Bronchial epithelial cell (primary cell): ENCODE data around the gene SCYGR7. TPM values are rescaled to one million over a fixed set of nuclear protein-coding genes. Genes with fewer than 3 reads are reported as not detected.
"Not testable (repeated sequence)": the region's sequence is repeated elsewhere in the genome, so short reads cannot be mapped to it uniquely, and the experiment has no call there.

Experiments
- DNase-seq: peaks from one replicate; pipeline ENCODE4 v3.0.0-alpha.2; 2010; ENCODE audit warnings: low read depth
- FAIRE-seq: peaks from 2 replicates; lab custom pipeline; 2011; peaks lifted over from hg19 to GRCh38; lab: Jason Lieb, UNC
- H3K27me3 ChIP-seq: 2 replicates; pipeline ENCODE4 v1.5.1; 2011; ENCODE audit warnings: low read length; ENCODE audit not compliant: control insufficient read depth, insufficient read depth
- H3K36me3 ChIP-seq: 2 replicates; pipeline ENCODE4 v1.5.1; 2011; ENCODE audit warnings: low read length; ENCODE audit not compliant: control insufficient read depth, insufficient read depth
- H3K4me3 ChIP-seq: 2 replicates; pipeline ENCODE4 v1.5.1; 2011; ENCODE audit warnings: mild to moderate bottlenecking, low read depth, low read length, control low read depth
- CTCF ChIP-seq: IDR thresholded peaks from 2 replicates; pipeline ENCODE4 v1.5.1; 2011; ENCODE audit warnings: mild to moderate bottlenecking, moderate library complexity, low read length, control low read depth, inconsistent platforms; ENCODE audit not compliant: insufficient read depth, severe bottlenecking
- total RNA-seq: library from RNA; depleted of rRNA; stranded (reverse); fragments of >200 nt; gene quantifications from 2 replicates; pipeline ENCODE4 v1.2.1, GENCODE V29; 2014

The SCYGR7 gene
- total RNA-seq, 1 donor from 2014 or later = not detected

- FAIRE-seq (no peak), DNase-seq (no peak)
- Histone ChIP-seq H3K36me3 (no peaks in the 10 kb centered on the region), H3K4me3 (no peak overlapping the region), H3K27me3 (no peaks in the 10 kb centered on the region)
- no peak for TF ChIP-seq CTCF
Observed at GRCh38 chr2:227713291-227713690, 14.8 kb upstream of the SCYGR7 start.

- FAIRE-seq (no peak), DNase-seq (no peak)
- Histone ChIP-seq H3K27me3 (no peaks in the 10 kb centered on the region), H3K4me3 (no peak overlapping the region), H3K36me3 (no peaks in the 10 kb centered on the region)
- TF ChIP-seq CTCF = no peak
Observed at GRCh38 chr2:227716501-227716900, 11.6 kb upstream of the SCYGR7 start.

DNA sequence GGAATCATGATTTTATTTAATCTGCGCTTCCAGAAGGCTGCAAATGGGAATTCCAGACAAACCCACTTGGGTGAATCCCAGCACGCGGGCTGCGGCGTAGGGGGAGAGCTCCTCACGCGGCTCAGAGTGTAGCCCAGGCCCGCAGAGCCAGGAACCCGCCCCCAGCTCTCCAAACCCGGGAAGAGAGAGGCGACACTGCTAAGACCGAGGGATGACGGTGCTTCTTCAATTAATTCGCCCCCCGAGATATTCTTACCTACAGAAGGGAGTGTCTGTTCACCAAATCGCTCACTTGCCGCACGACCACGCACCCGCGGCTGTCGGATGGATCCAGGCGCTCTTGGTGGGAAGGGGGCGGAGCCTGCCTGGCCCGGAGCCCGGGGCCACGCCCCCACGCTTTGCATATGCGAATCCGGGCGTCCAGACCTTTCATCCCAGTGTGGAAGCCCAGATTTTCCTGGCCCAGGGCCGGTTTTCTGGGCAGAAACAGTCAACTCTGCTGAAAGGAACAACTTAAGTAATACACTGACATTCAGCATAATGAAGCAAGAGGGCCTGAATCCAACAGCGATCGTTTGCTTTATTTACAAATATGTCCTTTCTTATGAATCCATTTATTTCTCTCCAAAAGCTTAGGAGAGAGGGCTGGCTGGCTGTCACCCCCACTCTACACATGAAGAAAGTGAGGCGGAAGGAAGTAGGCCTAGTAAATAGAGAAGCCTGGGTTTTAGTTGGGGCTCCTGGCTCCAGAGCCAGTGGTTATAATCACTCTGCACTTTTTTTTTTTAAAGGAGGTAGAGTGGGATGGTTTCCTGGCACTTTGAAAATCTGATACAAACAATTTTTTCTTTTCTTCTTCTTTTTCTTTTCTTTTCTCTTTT is 10.2 kb upstream of the SCYGR7 start, which contains the start of gene SLC19A3:
Gene SLC19A3, minus strand, starts transcription at position 342 of the 881 bp plus-strand sequence. CDS start 15,710 bp downstream, outside the sequence.
- H3K4me3 ChIP-seq = peak within 1 kb of the TSS; percentile 25
- H3K27me3 ChIP-seq = no peaks in the 10 kb centered on the region
- H3K36me3 ChIP-seq = no peaks in the 10 kb centered on the region
- peak; percentile 69 for DNase-seq
- TF ChIP-seq CTCF = no peak
- FAIRE-seq = no peak

DNA sequence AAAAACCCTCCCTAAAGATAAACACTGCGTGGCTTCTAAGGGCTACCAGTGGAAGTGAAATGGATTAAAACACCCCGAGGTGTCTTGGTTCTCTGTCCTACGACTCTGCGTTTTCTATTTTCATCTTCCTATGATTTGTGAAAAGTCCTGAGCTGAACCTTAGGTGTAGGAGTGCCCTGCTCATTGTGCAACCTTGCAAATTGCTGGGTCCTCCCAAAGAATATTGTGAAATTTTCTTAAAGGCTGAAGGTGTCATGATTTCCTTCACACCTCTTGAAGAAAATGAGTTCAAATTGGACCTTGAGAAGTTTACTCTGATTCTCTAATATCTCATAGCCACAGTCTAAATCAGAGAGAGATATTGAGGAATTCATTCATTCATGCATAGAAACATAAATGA is 8.5 kb upstream of the SCYGR7 start:
- peak; percentile 15 for DNase-seq
- no peak for FAIRE-seq
- H3K4me3 ChIP-seq = no peak overlapping the region
- H3K27me3 ChIP-seq = no peaks in the 10 kb centered on the region
- H3K36me3 ChIP-seq = no peaks in the 10 kb centered on the region
- no peak for TF ChIP-seq CTCF

DNA sequence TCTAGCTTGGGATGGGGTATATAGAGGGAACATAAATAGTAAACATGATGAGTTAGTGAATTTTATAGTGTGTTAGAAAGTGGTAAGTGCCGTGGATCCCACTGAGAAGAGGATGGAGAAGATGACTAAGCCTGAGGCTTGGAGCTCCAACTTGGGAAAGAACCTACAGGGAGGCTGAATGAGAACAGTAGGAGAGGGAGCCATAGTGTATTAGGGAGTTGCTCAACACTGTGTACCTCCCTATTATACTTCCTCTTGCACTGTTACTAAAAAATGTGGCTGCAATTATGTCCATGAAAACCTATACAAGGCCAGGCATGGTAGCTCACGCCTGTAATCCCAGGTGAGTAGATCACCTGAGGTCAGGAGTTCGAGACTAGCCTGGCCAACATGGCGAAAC is 7.5 kb upstream of the SCYGR7 start:
- DNase-seq = peak; percentile 37
- no peaks in the 10 kb centered on the region for H3K36me3 ChIP-seq
- H3K4me3 ChIP-seq = no peak overlapping the region
- no peak for TF ChIP-seq CTCF
- no peak for FAIRE-seq
- no peaks in the 10 kb centered on the region for H3K27me3 ChIP-seq

- DNase-seq, H3K4me3 ChIP-seq, H3K36me3 ChIP-seq, H3K27me3 ChIP-seq, FAIRE-seq: not testable (repeated sequence)
Observed at GRCh38 chr2:227722821-227723220, 5.3 kb upstream of the SCYGR7 start.
